Renal pelvis (tissue), 4 donors: ENCODE data around the gene CCDC91. TPM values are rescaled to one million over a fixed set of nuclear protein-coding genes. Genes with fewer than 3 reads are reported as not detected.

Source experiments
- DNase-seq: peaks from one replicate; pipeline ENCODE4 v3.0.0-alpha.2; 2013
- polyA plus RNA-seq, 3 donors: library from polyadenylated mRNA; unstranded; fragments of 120-200 nt; gene quantifications; one replicate each; pipeline ENCODE4 v1.2.1, GENCODE V29; 2013; ENCODE audit not compliant: insufficient read length in 3 of 3

CCDC91 gene
- polyA plus RNA-seq, 3 donors = 27.7 to 35.4 (median 33.0) TPM

GRCh38 chr12:28575593-28576205 is 385.4 kb downstream of the CCDC91 start:
- DNase-seq = no peak

- no peak for DNase-seq
Measured at GRCh38 chr12:28578361-28578760, 388.1 kb downstream of the CCDC91 start.

GRCh38 chr12:28578833-28579252 is 388.6 kb downstream of the CCDC91 start:
- no peak for DNase-seq

GRCh38 chr12:28582672-28583376 is 392.6 kb downstream of the CCDC91 start:
- no peak for DNase-seq

- no peak for DNase-seq
Measured at GRCh38 chr12:28583701-28584261, 393.5 kb downstream of the CCDC91 start.

- DNase-seq = no peak
Measured at GRCh38 chr12:28585146-28585545, 394.9 kb downstream of the CCDC91 start.

GRCh38 chr12:28586481-28586880 is 396.2 kb downstream of the CCDC91 start:
- DNase-seq = no peak

GRCh38 chr12:28591831-28592230 is 401.6 kb downstream of the CCDC91 start:
- DNase-seq = no peak

Other genes starting within 250 kb of the CCDC91 start
- gene PTHLH, start 217.7 kb upstream of the CCDC91 start, polyA plus RNA-seq = 1 to 10 TPM in 2 of 3 donors, under 1 TPM in 1; 0.81 to 1.4 (median 1.2) TPM